ENCODE data around the gene COA1. TPM values are rescaled to one million over a fixed set of nuclear protein-coding genes. Genes with fewer than 3 reads are reported as not detected.

The COA1 gene
- total and polyA plus RNA-seq, 2 experiments from 2014 or later = 53.4 to 59.5 TPM

DNA sequence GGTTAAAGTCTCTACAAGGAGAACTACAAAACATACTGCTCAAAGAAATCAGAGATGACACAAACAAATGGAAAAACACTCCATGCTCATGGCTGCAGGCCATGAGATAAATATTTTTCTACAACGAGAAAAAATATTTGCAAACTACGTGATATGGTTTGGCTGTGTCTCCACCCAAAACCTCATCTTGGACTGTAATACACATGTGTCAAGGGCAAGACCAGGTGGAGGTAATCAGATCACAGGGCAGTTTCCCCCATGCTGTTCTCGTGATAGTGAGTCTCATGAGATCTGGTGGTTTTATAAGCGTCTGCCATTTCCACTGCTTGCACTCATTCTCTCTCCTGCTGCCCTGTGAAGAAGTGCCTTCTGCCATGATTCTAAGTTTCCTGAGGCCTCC is 57.8 kb downstream of the COA1 start:
- TF ChIP-seq EZH2 (IDR thresholded peaks at IDR 0.05; ENCODE audit: insufficient read depth, poor library complexity, severe bottlenecking) = no peak
- TF ChIP-seq EZH2phosphoT487 (IDR thresholded peaks at IDR 0.05; ENCODE audit: insufficient read depth, low read depth) = no peak
- H3F3A ChIP-seq (ENCODE audit: insufficient read depth) = peaks cover 26% of the 10 kb centered on the region
- no peaks in the 10 kb centered on the region for H4K20me1 ChIP-seq (ENCODE audit: insufficient read depth)
- H3K36me3 ChIP-seq (ENCODE audit: low read depth) = no peaks in the 10 kb centered on the region
- H3K9ac ChIP-seq = no peak overlapping the region
- no peak overlapping the region for H3K4me2 ChIP-seq (ENCODE audit: unreplicated experiment)
- H3K4me1 ChIP-seq (ENCODE audit: insufficient read depth) = peaks cover 38% of the 10 kb centered on the region
- H3K27me3 ChIP-seq (replicated peaks; ENCODE audit: insufficient read depth) = no peaks in the 10 kb centered on the region
- H3K9me2 ChIP-seq (ENCODE audit: insufficient read depth) = no peaks in the 10 kb centered on the region
- H2AFZ ChIP-seq = no peak overlapping the region
- H3K27ac ChIP-seq = no peak overlapping the region
- peaks cover 89% of the 10 kb centered on the region for H3K79me2 ChIP-seq (ENCODE audit: insufficient read depth)
- in situ Hi-C loops (cut with MboI) = no loop called here
- 82 to 90% methylated on average over 4 of the region's 4 CpGs for WGBS, 2 experiments (ENCODE audit: low coverage in 1 of 2, low lambda C conversion rate in 2 of 2, missing lambda C conversion rate in 2 of 2)
- H3K4me3 ChIP-seq = no peak overlapping the region
- DNase-seq = no peak
- no peaks in the 10 kb centered on the region for H3K9me3 ChIP-seq (ENCODE audit: low read depth)

- in situ Hi-C loops (cut with MboI) = no loop called here
- H3K79me2 ChIP-seq (ENCODE audit: insufficient read depth) = peaks cover 90% of the 10 kb centered on the region
Observed at GRCh38 chr7:43669286-43670081, 59.8 kb downstream of the COA1 start.

DNA sequence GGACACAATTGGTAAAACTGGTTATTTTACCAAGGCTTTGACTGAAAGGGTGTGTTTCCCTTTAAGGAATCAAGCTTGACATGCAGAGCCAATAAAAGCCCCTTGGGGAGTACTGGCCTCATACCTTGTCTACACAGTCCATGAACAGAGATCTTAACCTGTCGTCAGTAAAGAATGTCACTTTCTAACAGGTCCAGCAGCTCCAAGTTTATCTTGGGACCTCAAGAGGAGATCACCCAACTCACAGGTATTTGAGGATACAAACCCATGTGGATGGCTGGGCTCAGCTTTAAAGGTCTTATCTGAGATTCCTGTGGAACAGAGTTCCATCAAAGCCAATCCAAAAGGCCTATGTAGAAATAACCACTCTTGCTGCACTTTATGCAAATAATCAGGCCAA is 61.3 kb downstream of the COA1 start:
- Histone ChIP-seq H3K27ac (no peak overlapping the region), H2AFZ (no peak overlapping the region), H3K4me2 (ENCODE audit: unreplicated experiment) (no peak overlapping the region), H3K9ac (no peak overlapping the region), H3F3A (ENCODE audit: insufficient read depth) (peaks cover 10% of the 10 kb centered on the region), H3K36me3 (ENCODE audit: low read depth) (no peaks in the 10 kb centered on the region), H3K9me2 (ENCODE audit: insufficient read depth) (no peaks in the 10 kb centered on the region), H3K79me2 (ENCODE audit: insufficient read depth) (peaks cover 96% of the 10 kb centered on the region), H3K27me3 (replicated peaks; ENCODE audit: insufficient read depth) (no peaks in the 10 kb centered on the region), H3K4me1 (ENCODE audit: insufficient read depth) (peaks cover 36% of the 10 kb centered on the region), H3K9me3 (ENCODE audit: low read depth) (no peaks in the 10 kb centered on the region), H4K20me1 (ENCODE audit: insufficient read depth) (no peaks in the 10 kb centered on the region), H3K4me3 (no peak overlapping the region)
- 96 to 100% methylated on average over 1 of the region's 1 CpG for WGBS, 2 experiments (ENCODE audit: low coverage in 1 of 2, low lambda C conversion rate in 2 of 2, missing lambda C conversion rate in 2 of 2)
- TF ChIP-seq EZH2phosphoT487 (IDR thresholded peaks at IDR 0.05; ENCODE audit: insufficient read depth, low read depth) = no peak
- no peak for TF ChIP-seq EZH2 (IDR thresholded peaks at IDR 0.05; ENCODE audit: insufficient read depth, poor library complexity, severe bottlenecking)
- in situ Hi-C loops (cut with MboI) = no loop called here
- DNase-seq = no peak

More at GRCh38 chr7:43669286-43670081, 59.8 kb downstream of the COA1 start:
- Histone ChIP-seq H3K9me3 (ENCODE audit: low read depth) (no peaks in the 10 kb centered on the region), H3K9ac (no peak overlapping the region), H3K27ac (no peak overlapping the region), H3K4me3 (no peak overlapping the region), H4K20me1 (ENCODE audit: insufficient read depth) (no peaks in the 10 kb centered on the region), H2AFZ (no peak overlapping the region), H3K4me1 (ENCODE audit: insufficient read depth) (peaks cover 43% of the 10 kb centered on the region), H3K9me2 (ENCODE audit: insufficient read depth) (no peaks in the 10 kb centered on the region), H3K36me3 (ENCODE audit: low read depth) (no peaks in the 10 kb centered on the region), H3K27me3 (replicated peaks; ENCODE audit: insufficient read depth) (no peaks in the 10 kb centered on the region), H3F3A (ENCODE audit: insufficient read depth) (peaks cover 24% of the 10 kb centered on the region), H3K4me2 (ENCODE audit: unreplicated experiment) (no peak overlapping the region)
- peak; percentile 42 for DNase-seq
- TF ChIP-seq EZH2 (IDR thresholded peaks at IDR 0.05; ENCODE audit: insufficient read depth, poor library complexity, severe bottlenecking) (no peak), EZH2phosphoT487 (IDR thresholded peaks at IDR 0.05; ENCODE audit: insufficient read depth, low read depth) (no peak)
- WGBS, 2 experiments (ENCODE audit: low coverage in 1 of 2, low lambda C conversion rate in 2 of 2, missing lambda C conversion rate in 2 of 2) = 71% methylated on average over 15 of the region's 15 CpGs

DNA sequence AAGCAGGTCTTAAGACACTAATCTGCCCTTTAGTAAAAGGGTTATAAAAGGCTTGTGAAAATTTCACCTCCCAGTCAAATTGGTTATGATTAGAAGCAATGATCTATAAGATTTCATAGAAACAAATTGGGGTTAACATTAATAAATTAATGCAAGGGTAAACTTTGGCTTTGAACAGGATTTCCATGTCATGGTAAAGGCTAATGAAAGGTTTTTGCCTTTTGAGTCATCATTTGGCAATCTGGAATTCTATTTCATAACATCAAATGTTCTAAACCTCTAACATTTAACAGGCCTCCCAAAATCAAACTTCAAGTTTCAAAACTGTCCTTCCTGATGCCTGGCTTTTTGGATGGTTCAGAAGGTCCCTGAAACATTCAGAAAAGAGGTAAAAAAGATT is 62.4 kb downstream of the COA1 start:
- peak overlapping the region; percentile 47 for H3K27ac ChIP-seq

More for the DNA sequence above, 62.4 kb downstream of the COA1 start:
- Histone ChIP-seq H3K9me3 (ENCODE audit: low read depth) (no peaks in the 10 kb centered on the region), H2AFZ (no peak overlapping the region), H3K4me2 (ENCODE audit: unreplicated experiment) (peak overlapping the region; percentile 46), H3K4me3 (0 out of 2 replicates have a peak overlapping the region, but pooled peaks have one; percentile 5), H3K9me2 (ENCODE audit: insufficient read depth) (no peaks in the 10 kb centered on the region), H3K79me2 (ENCODE audit: insufficient read depth) (peaks cover 96% of the 10 kb centered on the region), H3K4me1 (ENCODE audit: insufficient read depth) (peaks cover 36% of the 10 kb centered on the region), H3K27me3 (replicated peaks; ENCODE audit: insufficient read depth) (no peaks in the 10 kb centered on the region), H3K36me3 (ENCODE audit: low read depth) (no peaks in the 10 kb centered on the region), H3F3A (ENCODE audit: insufficient read depth) (peaks cover 7% of the 10 kb centered on the region; the same call in 1 of the 2 replicates), H4K20me1 (ENCODE audit: insufficient read depth) (no peaks in the 10 kb centered on the region), H3K9ac (peak overlapping the region; percentile 32)
- TF ChIP-seq EZH2 (IDR thresholded peaks at IDR 0.05; ENCODE audit: insufficient read depth, poor library complexity, severe bottlenecking) (no peak), EZH2phosphoT487 (IDR thresholded peaks at IDR 0.05; ENCODE audit: insufficient read depth, low read depth) (no peak)
- DNase-seq = peak; percentile 75
- in situ Hi-C loops (cut with MboI) = no loop called here
